GM18498 (cell line): ENCODE data around the gene PDLIM4.

Source experiments
- ATAC-seq: cut with Tn5 transposase; IDR thresholded peaks from one replicate; pipeline ENCODE4 v1.9.1; 2021; ENCODE audit warnings: mild to moderate bottlenecking, moderate library complexity; ENCODE audit not compliant: unreplicated experiment

PDLIM4 gene

DNA sequence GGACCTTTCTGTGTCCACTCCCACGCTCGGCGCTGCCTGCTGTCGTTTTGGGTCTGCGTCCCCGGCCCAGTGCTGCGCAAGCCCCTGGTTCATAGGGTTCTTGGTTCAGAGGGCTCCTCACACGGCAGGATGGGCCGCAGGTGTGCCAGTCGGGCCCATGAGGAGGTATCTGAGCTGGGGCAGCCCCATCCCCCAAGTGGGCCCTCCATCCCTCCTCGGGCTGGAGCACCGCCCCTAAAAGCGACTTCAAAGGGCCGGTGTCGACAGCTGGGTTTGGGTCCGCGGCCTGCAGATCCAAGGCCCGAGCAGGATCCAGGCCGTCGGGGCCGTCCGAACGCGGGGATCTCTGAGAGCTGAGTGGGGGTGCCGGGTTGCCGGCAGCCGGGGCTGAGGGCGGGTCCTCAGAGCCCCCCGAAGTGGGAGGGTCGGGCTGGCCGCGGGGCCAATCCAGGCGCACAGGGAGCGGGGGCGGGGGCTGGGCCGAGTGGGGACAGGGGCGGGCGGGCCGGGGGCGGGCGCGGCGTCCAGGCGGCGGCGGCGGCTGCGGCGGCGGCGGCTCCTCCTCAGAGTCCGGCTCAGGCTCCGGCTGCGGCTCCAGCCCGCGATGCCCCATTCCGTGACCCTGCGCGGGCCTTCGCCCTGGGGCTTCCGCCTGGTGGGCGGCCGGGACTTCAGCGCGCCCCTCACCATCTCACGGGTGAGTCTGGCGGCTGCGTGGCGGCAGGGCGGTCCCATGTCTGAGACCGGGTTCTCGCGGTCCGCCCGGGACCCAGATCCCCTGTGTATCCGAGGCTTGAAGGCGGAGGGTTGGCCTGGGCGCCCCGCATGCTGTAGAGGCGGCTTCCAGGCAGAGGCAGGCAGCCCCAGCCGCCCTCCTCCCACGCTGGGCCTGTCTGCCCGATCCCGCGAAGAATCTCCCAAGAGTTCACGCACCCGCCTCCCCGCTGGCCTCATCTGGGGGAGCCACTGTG is at the start of gene PDLIM4:
Gene PDLIM4 (plus strand): TSS at position 566 of the 971 bp plus-strand sequence. CDS start 39 bp downstream, at position 605.
- ATAC-seq = no peak

DNA sequence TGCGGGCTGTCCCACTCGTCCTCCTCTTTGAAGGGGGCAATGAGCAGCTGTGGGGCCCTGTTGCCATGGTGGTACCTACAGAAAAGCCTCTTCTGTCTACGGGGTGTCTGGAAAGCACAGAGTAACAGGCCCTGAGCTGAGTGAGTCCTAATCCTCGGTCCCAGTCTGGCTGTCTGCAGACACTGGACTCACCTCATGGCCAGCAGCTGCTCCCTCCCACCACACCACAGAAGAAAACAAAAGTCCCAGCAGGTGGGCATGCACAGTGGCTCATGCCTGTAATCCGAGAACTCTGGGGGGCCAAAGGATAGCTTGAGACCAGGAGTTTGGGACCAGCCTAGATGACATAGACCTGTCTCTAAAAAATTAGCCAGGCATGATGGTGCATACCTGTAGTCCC is 49.7 kb upstream of the PDLIM4 start:
- ATAC-seq = no peak

GRCh38 chr5:132209131-132209530 is 48.4 kb upstream of the PDLIM4 start:
- no peak for ATAC-seq

DNA sequence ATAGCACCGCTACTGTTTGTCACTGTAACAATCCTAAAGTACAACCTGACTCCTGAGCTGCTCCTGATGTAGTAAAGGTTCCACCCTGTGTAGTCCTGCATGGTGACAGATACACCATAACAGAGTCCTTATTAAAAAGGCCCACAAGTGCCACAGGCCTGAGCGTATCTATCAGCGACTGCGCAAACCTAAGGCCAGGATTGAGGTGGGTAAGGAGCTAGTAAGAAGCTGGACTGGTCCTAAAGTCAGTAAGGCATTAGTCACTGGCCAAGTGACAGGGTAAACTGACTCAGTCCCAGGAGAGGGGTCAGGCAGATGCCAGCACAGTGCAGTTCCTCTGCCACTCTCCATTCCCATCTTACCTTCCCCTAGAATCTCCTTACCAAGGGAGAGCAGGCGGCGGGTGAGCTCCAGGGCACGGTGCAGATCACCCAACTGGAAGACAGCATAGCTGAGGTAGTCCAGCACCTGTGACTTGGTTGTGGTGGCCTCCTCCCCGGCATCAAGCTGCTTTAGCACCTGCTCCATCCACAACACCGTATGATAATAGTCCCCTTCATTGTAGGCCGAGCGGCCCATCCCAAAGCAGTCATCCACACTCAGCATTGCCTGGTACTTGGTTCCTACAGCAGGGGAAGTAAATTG is 47.5 kb upstream of the PDLIM4 start:
- ATAC-seq = no peak

DNA sequence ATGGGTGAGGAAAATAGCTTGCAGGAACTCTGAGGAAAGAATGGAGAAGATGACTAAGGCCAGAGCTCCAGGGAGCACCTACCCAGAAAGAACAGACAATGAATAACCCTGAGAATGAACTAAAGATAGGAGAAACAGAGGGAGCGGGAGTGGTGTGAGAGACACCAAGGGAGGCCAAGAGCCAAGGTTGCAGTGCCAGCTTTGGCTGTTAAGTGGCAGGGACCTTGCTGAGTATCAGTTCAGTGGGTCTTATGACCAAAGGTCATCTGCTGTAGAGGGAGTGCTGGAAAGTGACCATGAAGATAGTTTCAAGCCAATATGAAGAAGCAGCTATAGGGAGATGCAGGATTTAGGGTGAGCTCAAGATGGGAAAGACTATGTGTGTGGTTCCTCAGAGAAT is 46.6 kb upstream of the PDLIM4 start:
- ATAC-seq = no peak

DNA sequence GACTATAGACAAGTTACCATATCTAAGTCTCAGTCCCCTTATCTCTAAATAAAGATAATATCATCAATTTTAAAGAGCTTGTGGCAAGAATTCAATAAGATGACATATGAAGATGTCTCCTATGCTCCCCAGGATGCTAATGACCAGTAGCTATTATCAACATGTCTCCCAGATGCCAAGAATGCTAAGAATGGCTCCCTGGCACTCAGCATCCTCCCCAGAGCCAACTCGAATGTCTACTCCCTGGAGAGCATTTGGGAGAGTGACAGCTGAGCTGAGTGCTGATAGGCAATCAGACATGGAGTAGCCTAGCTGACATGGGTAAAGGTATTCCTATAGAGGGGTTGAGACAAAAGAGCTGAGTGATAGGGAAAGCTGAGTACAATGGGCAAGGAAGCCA is 45.7 kb upstream of the PDLIM4 start:
- ATAC-seq = no peak

GRCh38 chr5:132213666-132214065 is 43.8 kb upstream of the PDLIM4 start:
- ATAC-seq = no peak

DNA sequence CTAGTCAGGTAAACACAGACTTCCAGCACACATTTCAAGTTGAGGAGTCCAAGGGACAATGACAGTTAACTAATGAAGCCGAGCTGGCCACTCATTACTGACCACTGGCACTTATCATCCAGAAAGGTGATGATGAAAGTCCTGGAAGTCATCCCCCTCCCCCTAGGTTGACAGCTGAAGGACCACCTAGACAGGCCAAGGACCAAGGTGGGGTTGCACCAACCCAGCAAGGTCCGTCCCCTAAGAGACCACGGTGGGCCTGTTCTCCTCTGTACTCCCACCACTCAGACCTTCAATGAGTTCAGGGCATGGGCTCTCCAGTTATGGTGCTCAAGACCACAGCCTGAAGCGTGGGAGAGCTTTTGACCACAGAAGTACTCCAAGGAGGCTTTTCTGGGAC is 43.0 kb upstream of the PDLIM4 start:
- ATAC-seq = no peak

DNA sequence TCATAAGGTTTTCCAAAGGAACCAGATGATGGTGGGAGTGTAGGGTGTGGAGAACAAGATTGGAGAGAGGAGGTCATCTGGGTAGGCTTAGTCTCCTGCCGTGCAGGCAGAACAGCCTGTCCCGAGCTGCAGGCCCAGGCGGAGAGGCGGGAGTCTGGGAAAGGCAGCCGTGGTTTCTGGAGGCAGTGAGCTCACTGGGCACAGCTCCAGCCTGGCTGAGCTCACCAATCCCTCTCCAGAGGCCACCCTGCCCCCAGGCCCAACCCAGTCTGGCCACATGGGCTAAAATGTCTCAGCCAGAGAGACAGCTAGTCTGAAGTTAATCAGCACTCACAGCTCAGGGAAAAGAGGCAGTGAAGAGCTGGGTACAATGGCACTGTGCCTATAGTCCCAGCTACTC is 42.2 kb upstream of the PDLIM4 start:
- ATAC-seq = no peak

DNA sequence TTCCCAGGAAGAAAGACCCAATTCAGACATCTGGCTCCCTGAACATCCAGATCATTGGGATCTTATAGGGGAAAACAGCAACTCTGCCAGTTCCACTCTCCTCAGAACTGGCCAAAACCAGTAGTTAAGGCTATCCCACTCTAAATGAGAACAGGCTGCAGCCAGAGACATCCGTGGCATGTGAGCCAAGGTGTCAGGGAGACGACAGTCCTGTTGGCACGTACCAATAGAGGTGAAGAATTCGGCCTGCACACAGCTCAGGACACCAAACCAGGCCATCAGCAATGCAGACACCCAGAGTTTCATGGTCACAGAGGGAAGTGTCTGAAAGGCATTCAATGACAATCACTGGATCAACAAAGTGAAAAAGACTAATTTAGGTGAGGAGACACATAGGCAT is 39.2 kb upstream of the PDLIM4 start:
- ATAC-seq = no peak

DNA sequence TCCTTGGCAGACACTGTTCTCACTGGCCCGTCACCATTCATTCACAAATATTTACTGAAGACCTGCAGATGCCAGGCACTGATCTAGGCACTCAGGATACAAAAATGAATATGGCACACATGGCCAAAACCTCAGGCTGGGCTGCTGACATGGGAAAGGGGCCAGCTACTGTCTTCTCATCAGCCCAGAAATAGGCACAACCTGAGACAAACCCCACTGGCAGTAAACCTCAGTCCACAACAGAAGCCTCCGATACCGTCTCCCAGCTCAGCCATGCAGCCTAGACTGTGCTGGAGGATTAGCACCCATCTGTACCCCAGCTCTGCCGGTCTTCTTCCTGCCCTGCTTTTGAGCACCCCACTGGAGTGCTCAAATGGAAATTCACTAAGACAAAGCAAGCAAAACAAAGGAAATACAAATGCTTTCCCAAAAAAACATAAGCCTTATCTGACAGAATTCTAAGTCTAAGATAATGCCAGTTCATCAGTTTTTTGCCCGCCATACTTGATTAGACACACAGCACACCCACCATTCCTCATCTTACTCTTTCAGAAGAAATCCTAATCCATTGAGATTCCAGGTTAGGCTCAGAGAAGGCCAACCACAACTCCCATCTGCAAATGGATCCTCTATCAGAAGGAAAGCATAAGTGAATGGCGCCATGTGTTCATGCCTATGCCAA is 38.1 kb upstream of the PDLIM4 start:
- ATAC-seq = no peak

DNA sequence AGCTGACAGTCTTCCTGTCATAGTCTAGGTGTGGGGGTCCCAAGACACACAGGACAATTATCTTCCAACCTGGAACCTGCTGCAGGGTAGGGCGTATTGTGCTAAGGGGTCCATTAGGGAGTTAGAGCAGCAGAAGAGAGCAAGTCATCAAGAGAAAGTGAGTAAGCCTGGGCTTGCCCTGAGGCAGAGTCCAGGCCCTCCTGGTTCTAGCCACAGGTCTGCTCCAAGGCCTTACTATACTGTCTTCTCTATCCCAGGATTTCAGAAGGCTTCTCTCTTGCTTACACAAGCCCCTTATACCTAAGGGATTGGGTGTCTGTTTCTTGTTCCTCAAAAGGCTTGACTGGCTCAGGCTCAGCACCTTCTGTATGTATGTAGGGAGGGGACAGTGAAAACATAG is 37.5 kb upstream of the PDLIM4 start:
- ATAC-seq = no peak

DNA sequence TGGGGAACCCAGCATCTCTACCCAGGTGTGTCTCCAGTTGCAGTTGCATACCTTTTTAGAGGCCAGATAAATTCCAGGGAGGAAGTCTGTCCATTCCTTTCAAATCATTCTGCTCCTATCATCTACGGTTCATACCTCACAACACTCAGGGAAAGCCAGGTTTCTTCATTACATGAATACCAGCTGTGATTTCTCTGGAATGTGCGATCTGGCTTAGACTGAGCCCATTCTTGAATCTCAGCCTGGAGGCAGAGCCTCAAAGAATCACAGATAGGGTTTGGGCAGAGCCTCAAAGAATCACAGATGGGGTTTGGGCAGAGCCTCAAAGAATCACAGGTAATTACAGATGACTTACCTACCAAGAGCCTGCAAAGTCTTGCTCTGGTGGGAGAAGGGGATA is 37.0 kb upstream of the PDLIM4 start:
- no peak for ATAC-seq

- peak; percentile 17 for ATAC-seq
These were observed 35.5 kb upstream of the PDLIM4 start for GRCh38 chr5:132221781-132222648.

- peak; percentile 71 for ATAC-seq
These were observed 34.9 kb upstream of the PDLIM4 start for GRCh38 chr5:132222649-132223038.

DNA sequence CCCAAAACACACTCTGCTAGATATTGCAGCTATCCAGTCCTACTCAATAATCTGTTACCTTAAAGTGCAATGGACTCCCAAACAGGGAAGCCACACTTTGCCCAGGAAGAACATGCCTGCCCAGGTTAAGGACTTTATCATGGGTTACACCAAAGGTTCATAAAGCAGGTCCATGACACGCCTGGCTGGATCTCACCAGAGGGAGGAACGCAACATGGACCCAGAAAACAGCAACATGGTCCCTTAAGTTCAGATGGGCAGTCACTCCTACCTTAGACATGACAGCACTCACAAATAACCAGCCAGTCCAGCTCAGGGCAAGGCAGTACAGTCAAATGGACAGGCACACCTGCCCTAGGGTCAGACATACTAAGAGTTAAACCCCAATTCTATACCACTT is 33.6 kb upstream of the PDLIM4 start:
- ATAC-seq = no peak

DNA sequence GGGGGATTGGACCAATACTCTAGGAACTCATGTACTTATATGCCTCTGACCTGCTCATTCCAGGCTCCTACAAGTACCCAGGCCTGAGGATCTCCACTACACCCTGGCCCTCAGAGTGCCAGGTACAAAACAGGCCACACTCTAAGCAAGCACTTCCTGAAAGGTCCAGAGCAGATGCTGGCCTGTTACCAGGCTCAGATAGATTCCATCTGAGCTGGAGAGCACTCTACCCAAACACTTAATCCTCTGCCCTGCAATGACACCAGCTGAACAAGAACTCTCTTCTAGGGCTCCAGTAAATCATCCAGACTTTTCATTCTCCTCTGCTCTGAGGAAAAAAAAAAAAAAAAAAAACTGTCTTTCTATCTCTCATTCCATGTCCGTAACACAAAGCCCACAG is 32.8 kb upstream of the PDLIM4 start:
- no peak for ATAC-seq

DNA sequence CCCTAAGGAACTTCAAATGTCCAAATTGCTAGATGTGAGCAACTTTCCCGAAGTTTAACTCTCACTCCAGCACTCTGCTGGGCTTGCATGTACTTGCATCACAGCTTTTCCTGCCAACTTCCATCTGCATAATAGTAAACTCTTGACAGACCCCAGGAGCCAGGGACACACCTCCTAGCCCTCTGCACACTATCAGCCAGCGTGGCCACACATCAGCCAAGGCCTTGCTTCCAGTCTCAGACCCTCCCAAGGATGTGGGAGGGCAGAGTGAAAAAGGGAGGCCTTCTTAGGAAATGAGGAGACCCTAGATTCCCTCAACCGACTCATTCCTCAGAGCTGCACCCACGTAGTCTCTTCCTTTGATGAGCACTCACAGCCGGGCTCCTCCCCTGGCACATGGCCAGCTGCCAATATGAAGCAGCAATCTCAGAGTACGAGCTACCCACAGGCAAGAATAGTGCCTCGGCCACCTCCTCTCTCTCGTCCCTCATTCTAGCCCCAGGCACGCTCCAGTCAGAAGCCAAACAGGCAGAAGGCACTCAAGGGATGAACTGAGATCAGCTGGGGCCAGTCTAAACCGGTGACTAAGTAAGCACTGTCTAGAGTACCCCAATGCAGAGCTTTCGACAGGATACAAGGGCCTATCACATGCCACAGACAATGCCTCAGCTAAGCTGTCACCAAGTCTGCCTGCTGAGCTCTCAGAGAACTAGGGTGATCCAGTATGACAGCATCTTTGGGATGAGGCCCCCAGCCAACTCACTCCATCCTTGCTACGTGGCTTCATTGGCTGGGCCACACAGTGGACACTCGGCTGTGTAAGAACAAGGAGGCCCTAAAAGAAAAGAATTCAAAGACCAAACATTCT is 32.1 kb upstream of the PDLIM4 start:
- no peak for ATAC-seq

GRCh38 chr5:132226516-132227234 is 30.8 kb upstream of the PDLIM4 start:
- no peak for ATAC-seq
